ENCODE data around the gene SIRT2. TPM values are rescaled to one million over a fixed set of nuclear protein-coding genes. Genes with fewer than 3 reads are reported as not detected.

Gene SIRT2
- total RNA-seq, 2 donors from 2014 or later = 33.2 to 39.6 TPM

DNA sequence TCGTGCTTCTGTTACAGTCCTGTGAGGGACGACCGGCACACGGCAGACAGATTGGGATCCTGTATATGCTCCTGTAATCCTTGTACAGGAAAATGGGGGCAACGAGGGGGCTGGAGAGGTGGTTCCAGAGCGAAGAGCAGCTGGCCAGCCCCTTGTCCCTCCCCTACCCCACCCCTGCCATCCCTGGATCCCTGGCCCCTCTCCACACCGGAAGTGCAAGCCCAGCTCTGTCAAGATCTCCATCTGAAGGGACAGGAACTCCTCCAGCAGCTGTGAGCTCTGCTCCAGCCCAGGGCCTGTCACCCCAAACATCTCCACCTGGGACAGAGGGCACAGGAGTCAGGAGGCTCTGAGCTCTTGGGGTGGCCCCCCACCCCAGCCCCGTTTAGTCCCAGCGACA, 18.1 kb upstream of the SIRT2 start:
- intact Hi-C loops (cut with DNase I) = loop anchor here (10.0 kb wide), 1 partner anchor 393 kb away; no protein-coding TSS in a partner anchor
- Histone ChIP-seq H3K9me3 (no peaks in the 10 kb centered on the region), H3K27me3 (no peaks in the 10 kb centered on the region), H3K4me3 (no peak overlapping the region), H3K27ac (no peak overlapping the region), H3K4me1 (no peaks in the 10 kb centered on the region), H3K36me3 (replicated peaks in 1 of 2; ENCODE audit: insufficient read depth in 1 of 2, low read depth in 2 of 2) (peaks cover 0 to 8% of the 10 kb centered on the region in 2 donors)
- ATAC-seq (no peak), DNase-seq (no peak)
- WGBS, 2 donors = 71 to 100% methylated on average over 4 to 8 of the region's 9 CpGs
- no peak for TF ChIP-seq POLR2A (IDR thresholded peaks at IDR 0.05)
- TF ChIP-seq, protein P1, sequence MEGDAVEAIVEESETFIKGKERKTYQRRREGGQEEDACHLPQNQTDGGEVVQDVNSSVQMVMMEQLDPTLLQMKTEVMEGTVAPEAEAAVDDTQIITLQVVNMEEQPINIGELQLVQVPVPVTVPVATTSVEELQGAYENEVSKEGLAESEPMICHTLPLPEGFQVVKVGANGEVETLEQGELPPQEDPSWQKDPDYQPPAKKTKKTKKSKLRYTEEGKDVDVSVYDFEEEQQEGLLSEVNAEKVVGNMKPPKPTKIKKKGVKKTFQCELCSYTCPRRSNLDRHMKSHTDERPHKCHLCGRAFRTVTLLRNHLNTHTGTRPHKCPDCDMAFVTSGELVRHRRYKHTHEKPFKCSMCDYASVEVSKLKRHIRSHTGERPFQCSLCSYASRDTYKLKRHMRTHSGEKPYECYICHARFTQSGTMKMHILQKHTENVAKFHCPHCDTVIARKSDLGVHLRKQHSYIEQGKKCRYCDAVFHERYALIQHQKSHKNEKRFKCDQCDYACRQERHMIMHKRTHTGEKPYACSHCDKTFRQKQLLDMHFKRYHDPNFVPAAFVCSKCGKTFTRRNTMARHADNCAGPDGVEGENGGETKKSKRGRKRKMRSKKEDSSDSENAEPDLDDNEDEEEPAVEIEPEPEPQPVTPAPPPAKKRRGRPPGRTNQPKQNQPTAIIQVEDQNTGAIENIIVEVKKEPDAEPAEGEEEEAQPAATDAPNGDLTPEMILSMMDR (IDR thresholded peaks at IDR 0.05) = no peak

DNA sequence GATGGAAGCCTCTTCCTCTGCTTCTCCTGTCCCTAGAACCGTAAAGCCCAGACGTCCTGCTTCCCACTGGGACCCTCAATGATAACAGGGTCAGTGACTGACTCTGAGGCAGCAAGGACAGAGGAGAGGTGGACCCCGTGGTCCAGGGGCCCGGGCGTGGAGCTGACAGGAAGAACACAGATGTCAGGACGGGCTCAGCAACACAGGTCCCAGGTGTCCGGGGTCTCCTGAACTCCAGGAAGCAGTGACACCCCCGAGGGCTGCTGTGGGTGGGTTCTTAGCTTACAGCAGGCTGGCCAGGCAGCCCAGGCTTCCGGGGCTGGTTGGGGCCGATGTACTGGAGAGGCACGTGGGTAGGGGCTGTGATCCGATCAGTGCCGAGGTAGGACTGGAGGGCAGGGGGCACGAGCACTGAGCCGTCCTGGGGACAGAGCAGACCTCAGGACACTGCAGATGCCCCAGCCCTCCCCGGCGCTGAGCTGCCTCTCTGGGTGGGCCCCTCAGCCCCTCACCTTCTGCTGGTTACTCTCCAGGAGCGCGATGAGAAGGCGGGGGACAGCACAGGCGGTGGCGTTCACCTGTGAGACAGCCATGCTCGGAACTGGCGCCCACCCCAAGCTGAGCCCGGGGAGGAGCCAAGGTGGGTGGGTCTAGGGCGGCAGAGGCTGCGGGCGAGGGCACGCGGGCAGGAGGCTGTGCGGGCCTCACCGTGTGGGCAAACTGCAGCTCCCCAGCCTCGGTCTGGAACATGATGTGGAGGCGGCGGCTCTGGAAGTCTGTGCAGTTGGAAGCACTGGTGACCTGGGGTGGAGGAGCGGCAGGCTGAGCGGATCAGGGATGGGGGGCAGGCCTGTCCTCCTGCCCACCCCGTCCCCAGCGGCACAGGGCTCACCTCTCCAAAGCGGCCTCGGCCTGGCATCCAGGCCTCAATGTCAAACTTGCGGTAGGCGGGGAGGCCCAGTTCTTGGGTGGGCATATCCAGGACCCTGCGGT, 16.2 kb upstream of the SIRT2 start:
- TF ChIP-seq, protein P1 (IDR thresholded peaks at IDR 0.05) = no peak
- TF ChIP-seq POLR2A (IDR thresholded peaks at IDR 0.05) = no peak
- WGBS, 2 donors = 90 to 91% methylated on average over 29 to 42 of the region's 44 CpGs
- Histone ChIP-seq H3K9me3 (no peaks in the 10 kb centered on the region), H3K4me1 (no peaks in the 10 kb centered on the region), H3K4me3 (no peak overlapping the region), H3K27me3 (no peaks in the 10 kb centered on the region), H3K36me3 (replicated peaks in 1 of 2; ENCODE audit: insufficient read depth in 1 of 2, low read depth in 2 of 2) (no peaks in the 10 kb centered on the region), H3K27ac (no peak overlapping the region)
- intact Hi-C loops (cut with DNase I) = loop anchor here (10.0 kb wide), 1 partner anchor 391 kb away; no protein-coding TSS in a partner anchor
- ATAC-seq (no peak), DNase-seq (no peak)

DNA sequence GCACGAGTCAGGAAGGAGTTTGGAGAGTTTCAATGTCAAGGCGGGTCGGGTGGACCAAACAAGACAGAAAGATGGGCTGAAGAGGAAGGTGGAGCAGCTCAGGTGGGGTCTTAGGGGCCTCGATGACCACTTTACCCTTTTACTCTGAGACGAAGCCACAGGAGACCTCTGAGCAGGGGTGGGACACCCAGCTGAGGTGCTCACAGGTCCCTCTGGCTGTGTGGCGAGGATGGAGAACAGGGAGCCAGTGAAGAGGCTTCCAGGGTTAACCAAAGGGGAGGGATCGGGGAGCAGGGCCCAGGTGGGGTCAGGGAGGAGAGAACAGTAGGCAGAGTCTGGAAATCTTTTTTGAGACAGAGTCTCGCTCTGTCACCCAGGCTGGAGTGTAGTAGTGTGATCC, 14.5 kb upstream of the SIRT2 start:
- no peak for TF ChIP-seq POLR2A (IDR thresholded peaks at IDR 0.05)
- TF ChIP-seq, protein P1 (IDR thresholded peaks at IDR 0.05) = no peak
- no peaks in the 10 kb centered on the region for H3K27me3 ChIP-seq
- H3K36me3 ChIP-seq (replicated peaks in 1 of 2; ENCODE audit: insufficient read depth in 1 of 2, low read depth in 2 of 2) = no peaks in the 10 kb centered on the region
- H3K4me1 ChIP-seq = no peaks in the 10 kb centered on the region
- DNase-seq = no peak
- 86 to 92% methylated on average over 8 of the region's 8 CpGs for WGBS, 2 donors
- H3K9me3 ChIP-seq = no peaks in the 10 kb centered on the region
- no peak overlapping the region for H3K27ac ChIP-seq
- intact Hi-C loops (cut with DNase I) = loop anchor here (10.0 kb wide), 1 partner anchor 389 kb away; no protein-coding TSS in a partner anchor
- ATAC-seq = no peak
- no peak overlapping the region for H3K4me3 ChIP-seq

DNA sequence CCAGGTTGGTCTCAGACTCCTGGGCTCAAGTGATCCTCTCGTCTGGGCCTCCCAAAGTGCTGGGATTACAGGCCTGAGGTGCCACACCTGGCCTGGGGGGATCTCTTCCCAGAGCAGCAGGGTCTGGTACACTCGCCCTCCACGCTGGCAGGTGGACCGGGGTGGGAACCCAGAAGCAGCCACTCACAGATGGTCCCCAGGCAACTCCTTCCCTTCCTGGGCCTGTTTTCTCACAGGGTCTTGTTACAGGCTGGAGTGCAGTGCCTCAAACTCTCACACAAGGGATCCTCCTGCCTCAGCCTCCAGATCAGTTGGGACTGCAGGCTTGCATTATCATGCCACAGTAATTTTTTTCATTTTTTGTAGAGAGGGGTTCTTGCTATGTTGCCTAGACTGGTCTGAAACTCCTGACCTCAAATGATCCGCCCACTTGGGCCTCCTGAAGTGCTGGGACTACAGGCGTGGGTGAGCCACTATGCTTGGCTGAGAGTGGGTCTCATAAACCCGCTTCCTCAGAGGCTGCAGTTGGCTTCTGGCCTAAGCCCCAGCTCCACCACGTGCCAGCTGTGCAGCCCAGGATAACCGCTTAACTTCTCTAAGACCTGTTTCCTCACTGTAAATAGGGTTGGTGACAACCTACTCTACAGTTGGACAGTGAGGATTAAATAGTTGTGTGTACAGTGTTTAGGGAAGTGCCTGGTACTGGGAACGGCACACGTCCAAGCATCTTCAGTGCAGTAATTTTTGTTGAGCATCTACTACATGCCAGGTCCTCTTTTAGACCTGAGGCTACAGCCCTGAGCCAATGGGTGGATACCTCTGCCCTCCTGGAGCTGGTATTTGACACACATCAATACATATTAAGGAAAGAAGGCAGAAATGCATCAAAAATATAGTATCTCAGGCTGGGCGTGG, 13.4 kb upstream of the SIRT2 start:
- no peak overlapping the region for H3K4me3 ChIP-seq
- H3K36me3 ChIP-seq (replicated peaks in 1 of 2; ENCODE audit: insufficient read depth in 1 of 2, low read depth in 2 of 2) = no peaks in the 10 kb centered on the region
- H3K4me1 ChIP-seq = no peaks in the 10 kb centered on the region
- TF ChIP-seq POLR2A (IDR thresholded peaks at IDR 0.05) = no peak
- TF ChIP-seq, protein P1 (IDR thresholded peaks at IDR 0.05) = no peak
- no peaks in the 10 kb centered on the region for H3K9me3 ChIP-seq
- 67 to 71% methylated on average over 8 to 12 of the region's 12 CpGs for WGBS, 2 donors
- intact Hi-C loops (cut with DNase I) = loop anchor here (10.0 kb wide), 1 partner anchor 388 kb away; no protein-coding TSS in a partner anchor
- DNase-seq (no peak), ATAC-seq (no peak)
- H3K27ac ChIP-seq = no peak overlapping the region
- H3K27me3 ChIP-seq = no peaks in the 10 kb centered on the region

Data from body of pancreas (tissue), 4 donors.